IMR-90 (cell line): ENCODE results near the gene ADAMTS12.

Experiments used
- BHLHE40 ChIP-seq: fragments of 150-350 bp; IDR thresholded peaks from 2 replicates; pipeline ENCODE4 v1.6.1; 2016; ENCODE audit warnings: mild to moderate bottlenecking, low read depth, low read length
- MXI1 ChIP-seq: IDR thresholded peaks from 2 replicates; pipeline ENCODE4 v1.6.1; 2012; ENCODE audit warnings: low read depth, mild to moderate bottlenecking, low read length, moderate library complexity, borderline replicate concordance
- POLR2A ChIP-seq: IDR thresholded peaks from 2 replicates; pipeline ENCODE4 v1.6.1; 2012; ENCODE audit warnings: mild to moderate bottlenecking, low read depth, low read length
- RCOR1 ChIP-seq: IDR thresholded peaks from 2 replicates; pipeline ENCODE4 v1.6.1; 2012; ENCODE audit warnings: mild to moderate bottlenecking, low read length, improper control_type of control experiment; ENCODE audit not compliant: insufficient replicate concordance
- SMC3 ChIP-seq: fragments of 150-350 bp; IDR thresholded peaks from 2 replicates; pipeline ENCODE4 v1.6.1; 2016; ENCODE audit warnings: low read depth, mild to moderate bottlenecking, antibody characterized with exemption, low read length, moderate library complexity
- TF ChIP-seq, protein P1 (sequence below): conservative IDR thresholded peaks from 2 replicates; pipeline ENCODE4 v1.5.1; 2012; ENCODE audit warnings: mild to moderate bottlenecking, low read depth, low read length, improper control_type of control experiment

GRCh38 chr5:33812746-33813145 is 79.0 kb downstream of the ADAMTS12 start:
- TF ChIP-seq, protein P1, sequence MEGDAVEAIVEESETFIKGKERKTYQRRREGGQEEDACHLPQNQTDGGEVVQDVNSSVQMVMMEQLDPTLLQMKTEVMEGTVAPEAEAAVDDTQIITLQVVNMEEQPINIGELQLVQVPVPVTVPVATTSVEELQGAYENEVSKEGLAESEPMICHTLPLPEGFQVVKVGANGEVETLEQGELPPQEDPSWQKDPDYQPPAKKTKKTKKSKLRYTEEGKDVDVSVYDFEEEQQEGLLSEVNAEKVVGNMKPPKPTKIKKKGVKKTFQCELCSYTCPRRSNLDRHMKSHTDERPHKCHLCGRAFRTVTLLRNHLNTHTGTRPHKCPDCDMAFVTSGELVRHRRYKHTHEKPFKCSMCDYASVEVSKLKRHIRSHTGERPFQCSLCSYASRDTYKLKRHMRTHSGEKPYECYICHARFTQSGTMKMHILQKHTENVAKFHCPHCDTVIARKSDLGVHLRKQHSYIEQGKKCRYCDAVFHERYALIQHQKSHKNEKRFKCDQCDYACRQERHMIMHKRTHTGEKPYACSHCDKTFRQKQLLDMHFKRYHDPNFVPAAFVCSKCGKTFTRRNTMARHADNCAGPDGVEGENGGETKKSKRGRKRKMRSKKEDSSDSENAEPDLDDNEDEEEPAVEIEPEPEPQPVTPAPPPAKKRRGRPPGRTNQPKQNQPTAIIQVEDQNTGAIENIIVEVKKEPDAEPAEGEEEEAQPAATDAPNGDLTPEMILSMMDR: no peak
- TF ChIP-seq SMC3 (no peak), BHLHE40 (no peak), MXI1 (no peak), RCOR1 (no peak), POLR2A (no peak)
